A549 (cell line): ENCODE data around the gene RET.

ENCODE experiments used
- CEBPB ChIP-seq, 2 experiments: fragments of >200 bp in 1 of 2; sonication (Bioruptor Twin) in 1 of 2; formaldehyde crosslinking in 1 of 2; IDR thresholded peaks; 2 replicates each; pipeline ENCODE4 v1.6.1; 2012 to 2016
- CHD2 ChIP-seq: fragments of 150-350 bp; IDR thresholded peaks from 2 replicates; pipeline ENCODE4 v1.6.1; 2014; ENCODE audit warnings: low read length; ENCODE audit not compliant: partially characterized antibody
- ESRRA ChIP-seq: fragments of 150-350 bp; IDR thresholded peaks from 2 replicates; pipeline ENCODE4 v1.6.1; 2014; ENCODE audit warnings: mild to moderate bottlenecking, low read length, borderline replicate concordance
- JUN ChIP-seq, 2 experiments: fragments of >200 bp; sonication (Bioruptor Twin); formaldehyde crosslinking; IDR thresholded peaks; 2 replicates in 1 of 2; 3 replicates in 1 of 2; pipeline ENCODE4 v1.6.1; 2016 to 2017
- MYC ChIP-seq: IDR thresholded peaks from 2 replicates; pipeline ENCODE4 v1.6.1; 2012; ENCODE audit warnings: mild to moderate bottlenecking, inconsistent platforms, low read length, improper control_type of control experiment, borderline replicate concordance
- POLR2A ChIP-seq: IDR thresholded peaks from 2 replicates; pipeline ENCODE4 v1.6.1; 2012; ENCODE audit warnings: mild to moderate bottlenecking, low read length
- RFX5 ChIP-seq: fragments of 450-650 bp; IDR thresholded peaks from 2 replicates; pipeline ENCODE4 v1.7.1; 2014; ENCODE audit warnings: antibody characterized with exemption, mild to moderate bottlenecking, moderate library complexity
- TP53 ChIP-seq: fragments of 250-450 bp; sonication (Bioruptor Pico); IDR thresholded peaks from 2 replicates; pipeline ENCODE4 v1.5.0; 2021; ENCODE audit warnings: mild to moderate bottlenecking, moderate library complexity
- TF ChIP-seq, protein P1 (sequence below): fragments of >200 bp; sonication (Bioruptor Twin); formaldehyde crosslinking; IDR thresholded peaks from 3 replicates; pipeline ENCODE4 v1.5.1; 2016
- TF ChIP-seq, protein P2 (sequence below): IDR thresholded peaks from 2 replicates; pipeline ENCODE4 v1.6.1; 2012

DNA sequence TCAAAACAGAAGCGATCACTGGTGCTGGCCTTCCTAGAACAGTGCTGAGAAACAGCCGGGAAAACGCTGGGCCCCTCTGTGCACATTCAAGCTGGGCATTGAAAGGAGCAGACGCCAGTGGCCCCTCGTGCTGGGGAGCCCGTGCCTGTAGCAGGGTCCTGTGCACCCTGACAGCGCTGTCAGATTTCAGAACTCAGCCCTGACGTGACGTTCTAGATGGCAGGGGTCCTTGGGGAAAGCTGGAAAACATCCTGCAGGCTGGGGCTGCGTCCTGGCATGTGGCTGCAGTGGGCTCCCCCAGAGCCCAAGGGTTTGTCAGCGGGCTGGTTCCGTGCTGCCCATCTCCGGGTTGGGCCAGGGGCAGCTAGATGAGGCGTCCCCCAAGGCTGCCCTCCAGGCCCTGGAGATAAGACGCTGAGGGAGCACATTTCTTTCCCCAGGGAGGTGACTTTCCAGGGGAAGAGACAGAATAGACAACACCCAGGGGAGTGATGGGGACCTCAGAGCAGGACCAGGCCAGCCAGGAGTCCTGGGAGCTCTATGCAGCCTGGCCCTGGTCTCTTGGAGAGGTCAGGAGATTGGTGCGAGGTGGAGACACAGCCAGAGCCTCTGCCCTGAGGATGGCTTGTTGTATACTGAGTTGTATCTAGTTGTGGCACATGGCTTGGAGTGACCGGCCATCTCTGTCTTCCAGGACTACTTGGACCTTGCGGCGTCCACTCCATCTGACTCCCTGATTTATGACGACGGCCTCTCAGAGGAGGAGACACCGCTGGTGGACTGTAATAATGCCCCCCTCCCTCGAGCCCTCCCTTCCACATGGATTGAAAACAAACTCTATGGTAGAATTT is 49.2 kb downstream of the RET start:
- TF ChIP-seq, protein P1, sequence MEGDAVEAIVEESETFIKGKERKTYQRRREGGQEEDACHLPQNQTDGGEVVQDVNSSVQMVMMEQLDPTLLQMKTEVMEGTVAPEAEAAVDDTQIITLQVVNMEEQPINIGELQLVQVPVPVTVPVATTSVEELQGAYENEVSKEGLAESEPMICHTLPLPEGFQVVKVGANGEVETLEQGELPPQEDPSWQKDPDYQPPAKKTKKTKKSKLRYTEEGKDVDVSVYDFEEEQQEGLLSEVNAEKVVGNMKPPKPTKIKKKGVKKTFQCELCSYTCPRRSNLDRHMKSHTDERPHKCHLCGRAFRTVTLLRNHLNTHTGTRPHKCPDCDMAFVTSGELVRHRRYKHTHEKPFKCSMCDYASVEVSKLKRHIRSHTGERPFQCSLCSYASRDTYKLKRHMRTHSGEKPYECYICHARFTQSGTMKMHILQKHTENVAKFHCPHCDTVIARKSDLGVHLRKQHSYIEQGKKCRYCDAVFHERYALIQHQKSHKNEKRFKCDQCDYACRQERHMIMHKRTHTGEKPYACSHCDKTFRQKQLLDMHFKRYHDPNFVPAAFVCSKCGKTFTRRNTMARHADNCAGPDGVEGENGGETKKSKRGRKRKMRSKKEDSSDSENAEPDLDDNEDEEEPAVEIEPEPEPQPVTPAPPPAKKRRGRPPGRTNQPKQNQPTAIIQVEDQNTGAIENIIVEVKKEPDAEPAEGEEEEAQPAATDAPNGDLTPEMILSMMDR = no peak
- TF ChIP-seq POLR2A (no peak), RFX5 (no peak), CHD2 (no peak), CEBPB (IDR thresholded peaks at IDR 0.05) (no peak), MYC (no peak), TP53 (CRISPR knock-in tag) (no peak), ESRRA (no peak), JUN (IDR thresholded peaks at IDR 0.05) (no peak)
- TF ChIP-seq, protein P2, sequence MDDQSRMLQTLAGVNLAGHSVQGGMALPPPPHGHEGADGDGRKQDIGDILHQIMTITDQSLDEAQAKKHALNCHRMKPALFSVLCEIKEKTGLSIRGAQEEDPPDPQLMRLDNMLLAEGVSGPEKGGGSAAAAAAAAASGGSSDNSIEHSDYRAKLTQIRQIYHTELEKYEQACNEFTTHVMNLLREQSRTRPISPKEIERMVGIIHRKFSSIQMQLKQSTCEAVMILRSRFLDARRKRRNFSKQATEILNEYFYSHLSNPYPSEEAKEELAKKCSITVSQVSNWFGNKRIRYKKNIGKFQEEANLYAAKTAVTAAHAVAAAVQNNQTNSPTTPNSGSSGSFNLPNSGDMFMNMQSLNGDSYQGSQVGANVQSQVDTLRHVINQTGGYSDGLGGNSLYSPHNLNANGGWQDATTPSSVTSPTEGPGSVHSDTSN = no peak
